ENCODE results near the gene ALDH7A1.

GRCh38 chr5:126515337-126515736 is 79.7 kb downstream of the ALDH7A1 start:
- no peak for TF ChIP-seq CTCF (IDR thresholded peaks at IDR 0.05; ENCODE audit: low read depth, low read length)
- TF ChIP-seq POLR2A (IDR thresholded peaks at IDR 0.05; ENCODE audit: extremely low read depth, insufficient read length) = no peak

Data from NB4 (cell line).